HCT116 (cell line): ENCODE data around the gene GFOD1. TPM values are rescaled to one million over a fixed set of nuclear protein-coding genes. Genes with fewer than 3 reads are reported as not detected.

Experiments used
- ATAC-seq: fragments of 200-7000 bp; cut with Tn5 transposase; 2 replicates; pipeline ENCODE4 v1.9.1; 2020; ENCODE audit warnings: mild to moderate bottlenecking, moderate library complexity
- BruUV-seq: library from RNA; stranded (reverse); fragments of 400-500 nt; replicated peaks from 2 replicates; lab custom pipeline; 2021; lab: Mats Ljungman, UMichigan
- CTCF ChIA-PET: fragments of 300-600 bp; sonication (Branson Sonifier 250); formaldehyde crosslinking; loops from one replicate; lab custom pipeline; 2021; ENCODE audit warnings: antibody characterized with exemption; lab: Charles Lee
- POLR2A ChIA-PET: fragments of 300-600, 350-600 bp; sonication (Branson Sonifier 250); formaldehyde crosslinking; loops from one replicate; lab custom pipeline; 2021; ENCODE audit warnings: antibody characterized with exemption; lab: Charles Lee
- RAD21 ChIA-PET, 2 experiments: fragments of 300-600 bp; sonication (Branson Sonifier 250); formaldehyde crosslinking; loops; one replicate each; lab custom pipeline; 2023; ENCODE audit warnings: low total read pairs in 2 of 2; ENCODE audit not compliant: uncharacterized antibody in 2 of 2, unreplicated experiment in 2 of 2, low non-redundant PET in 1 of 2; lab: Charles Lee
- DNase-seq: peaks from one replicate; pipeline ENCODE4 v3.0.0-alpha.2; 2010; ENCODE audit warnings: low read depth, low spot score
- H2AFZ ChIP-seq: fragments of 200-600 bp; shearing (Covaris generic), sonication (generic); 2 replicates; pipeline ENCODE4 v1.6.1; 2017; ENCODE audit warnings: low read depth, mixed run types, mixed read lengths, antibody characterized with exemption, low read length; ENCODE audit not compliant: poor library complexity, severe bottlenecking
- H3K27ac ChIP-seq: 2 replicates; pipeline ENCODE4 v1.5.1; 2012; ENCODE audit warnings: low read depth, low read length
- H3K27me3 ChIP-seq: fragments of 200-600 bp; sonication (generic); 2 replicates; pipeline ENCODE4 v1.6.1; 2016; ENCODE audit warnings: mixed run types, low read length, mixed read lengths; ENCODE audit not compliant: insufficient read depth
- H3K36me3 ChIP-seq, 2 experiments: fragments of 200-500 bp in 1 of 2; fragments of 200-600 bp in 1 of 2; sonication (Bioruptor generic) in 1 of 2; sonication (generic) in 1 of 2; 2 replicates each; pipeline versions ENCODE4 v1.5.1 to v1.6.1; 2014 to 2016; ENCODE audit warnings: low read length in 2 of 2, inconsistent platforms in 1 of 2, mixed read lengths in 1 of 2, mixed run types in 1 of 2; ENCODE audit not compliant: insufficient read depth in 2 of 2, control insufficient read depth in 1 of 2
- H3K4me1 ChIP-seq, 2 experiments: fragments of 200-600 bp in 1 of 2; sonication (generic) in 1 of 2; 2 replicates each; pipeline versions ENCODE4 v1.5.1 to v1.6.1; 2012 to 2017; ENCODE audit warnings: low read length in 2 of 2, inconsistent platforms in 1 of 2, mild to moderate bottlenecking in 1 of 2, mixed read lengths in 1 of 2, mixed run types in 1 of 2, moderate library complexity in 1 of 2; ENCODE audit not compliant: insufficient read depth in 2 of 2, control insufficient read depth in 1 of 2
- H3K4me2 ChIP-seq: fragments of 200-600 bp; sonication (generic); 2 replicates; pipeline ENCODE4 v1.6.1; 2017; ENCODE audit warnings: mixed run types, low read length, mixed read lengths
- H3K4me3 ChIP-seq, 2 experiments: fragments of 200-600 bp in 1 of 2; sonication (generic) in 1 of 2; replicated peaks in 1 of 2; 2 replicates each; pipeline ENCODE4 v1.5.1; 2011 to 2016; ENCODE audit warnings: low read length in 2 of 2, control low read depth in 1 of 2, low read depth in 1 of 2, mild to moderate bottlenecking in 1 of 2, mixed read lengths in 1 of 2, mixed run types in 1 of 2
- H3K79me2 ChIP-seq: fragments of 200-600 bp; sonication (generic); 2 replicates; pipeline ENCODE4 v1.6.1; 2017; ENCODE audit warnings: mild to moderate bottlenecking, mixed run types, low read length, moderate library complexity, mixed read lengths; ENCODE audit not compliant: insufficient read depth
- H3K9ac ChIP-seq: fragments of 200-600 bp; sonication (generic); 2 replicates; pipeline ENCODE4 v1.6.1; 2016; ENCODE audit warnings: low read length, mixed read lengths
- H3K9me2 ChIP-seq: fragments of 200-600 bp; sonication (generic), shearing (Covaris generic); 2 replicates; pipeline ENCODE4 v1.6.1; 2017; ENCODE audit warnings: mixed run types, mild to moderate bottlenecking, moderate library complexity; ENCODE audit not compliant: insufficient read depth
- H3K9me3 ChIP-seq, 2 experiments: fragments of 200-500 bp in 1 of 2; fragments of 200-600 bp in 1 of 2; sonication (Bioruptor generic) in 1 of 2; sonication (generic) in 1 of 2; 2 replicates each; pipeline ENCODE4 v1.6.1; 2014 to 2017; ENCODE audit warnings: low read length in 2 of 2, mixed read lengths in 2 of 2, inconsistent platforms in 1 of 2, low read depth in 1 of 2, mild to moderate bottlenecking in 1 of 2, mixed run types in 1 of 2, moderate library complexity in 1 of 2; ENCODE audit not compliant: control insufficient read depth in 1 of 2, insufficient read depth in 1 of 2
- H4K20me1 ChIP-seq: fragments of 200-600 bp; sonication (generic), shearing (Covaris generic); 2 replicates; pipeline ENCODE4 v1.6.1; 2017; ENCODE audit warnings: mixed run types, mild to moderate bottlenecking, moderate library complexity; ENCODE audit not compliant: insufficient read depth
- CBX3 ChIP-seq: IDR thresholded peaks from 2 replicates; pipeline ENCODE4 v1.6.1; 2012; ENCODE audit warnings: low read depth
- CTCF ChIP-seq, 3 experiments: fragments of 200-600 bp in 1 of 3; sonication (generic) in 1 of 3; IDR thresholded peaks in 2 of 3; conservative IDR thresholded peaks in 1 of 3; 2 replicates each; pipeline ENCODE4 v1.5.1; 2012 to 2017; ENCODE audit warnings: low read depth in 2 of 3, low read length in 2 of 3, antibody characterized with exemption in 1 of 3, borderline replicate concordance in 1 of 3, control low read depth in 1 of 3, mild to moderate bottlenecking in 1 of 3, mixed read lengths in 1 of 3, mixed run types in 1 of 3, moderate library complexity in 1 of 3; ENCODE audit not compliant: insufficient read depth in 1 of 3
- EGR1 ChIP-seq: IDR thresholded peaks from 2 replicates; pipeline ENCODE4 v1.6.1; 2012; ENCODE audit warnings: low read depth
- ELF1 ChIP-seq: IDR thresholded peaks from 2 replicates; pipeline ENCODE4 v1.6.1; 2012; ENCODE audit warnings: low read depth, borderline replicate concordance
- EZH2 ChIP-seq: fragments of 200-600 bp; sonication (generic); IDR thresholded peaks from 2 replicates; pipeline ENCODE4 v1.6.1; 2017; ENCODE audit warnings: antibody characterized with exemption, mixed run types
- EZH2phosphoT487 ChIP-seq: fragments of 200-600 bp; IDR thresholded peaks from 2 replicates; pipeline ENCODE4 v1.6.1; 2018; ENCODE audit warnings: antibody characterized with exemption, borderline replicate concordance
- JUND ChIP-seq: IDR thresholded peaks from 2 replicates; pipeline ENCODE4 v1.6.1; 2012
- POLR2A ChIP-seq: IDR thresholded peaks from 2 replicates; pipeline ENCODE4 v1.7.0; 2011; ENCODE audit warnings: borderline replicate concordance; ENCODE audit not compliant: insufficient read depth, insufficient read length; ENCODE audit errors: extremely low read depth
- POLR2AphosphoS5 ChIP-seq: IDR thresholded peaks from 2 replicates; pipeline ENCODE4 v1.6.1; 2011; ENCODE audit warnings: mild to moderate bottlenecking, low read depth, low read length, moderate library complexity
- RAD21 ChIP-seq: IDR thresholded peaks from 2 replicates; pipeline ENCODE4 v1.6.1; 2012; ENCODE audit warnings: low read depth, mild to moderate bottlenecking
- REST ChIP-seq: IDR thresholded peaks from 2 replicates; pipeline ENCODE4 v1.6.1; 2012; ENCODE audit warnings: low read depth
- SIN3A ChIP-seq: IDR thresholded peaks from 2 replicates; pipeline ENCODE4 v1.6.1; 2012; ENCODE audit warnings: low read depth
- SP1 ChIP-seq: IDR thresholded peaks from 2 replicates; pipeline ENCODE4 v1.6.1; 2012; ENCODE audit warnings: low read depth
- SRF ChIP-seq: IDR thresholded peaks from 2 replicates; pipeline ENCODE4 v1.6.1; 2012; ENCODE audit warnings: low read depth
- TCF7L2 ChIP-seq: IDR thresholded peaks from 2 replicates; pipeline ENCODE4 v1.7.0; 2011; ENCODE audit warnings: borderline replicate concordance, inconsistent platforms; ENCODE audit not compliant: insufficient read depth, insufficient read length; ENCODE audit errors: extremely low read depth
- YY1 ChIP-seq: IDR thresholded peaks from 2 replicates; pipeline ENCODE4 v1.6.1; 2011; ENCODE audit warnings: low read length, low read depth, moderate library complexity, mild to moderate bottlenecking; ENCODE audit not compliant: insufficient replicate concordance; ENCODE audit errors: extremely low read depth
- ZFX ChIP-seq: fragments of 450-650 bp; IDR thresholded peaks from 2 replicates; pipeline ENCODE4 v1.6.1; 2017
- ZNF274 ChIP-seq: fragments of 200-500 bp; sonication (Bioruptor generic); IDR thresholded peaks from 2 replicates; pipeline ENCODE4 v1.6.1; 2014; ENCODE audit warnings: mild to moderate bottlenecking, low read depth, low read length, inconsistent platforms
- intact Hi-C: fragments of 100-400 bp; cut with micrococcal nuclease; formaldehyde crosslinking; loops from 2 replicates; pipeline ENCODE4 v1.10.0; 2022
- total RNA-seq: library from RNA; stranded (reverse); gene quantifications from one replicate; pipeline ENCODE4 v1.2.1, GENCODE V29; 2021; ENCODE audit not compliant: unreplicated experiment
- TF ChIP-seq, protein P1 (sequence below): IDR thresholded peaks from 2 replicates; pipeline ENCODE4 v1.6.1; 2011; ENCODE audit warnings: mild to moderate bottlenecking, low read length, moderate library complexity; ENCODE audit not compliant: insufficient replicate concordance; ENCODE audit errors: extremely low read depth

GFOD1 gene
- total RNA-seq, 1 experiment from 2014 or later: 3.8 TPM

DNA sequence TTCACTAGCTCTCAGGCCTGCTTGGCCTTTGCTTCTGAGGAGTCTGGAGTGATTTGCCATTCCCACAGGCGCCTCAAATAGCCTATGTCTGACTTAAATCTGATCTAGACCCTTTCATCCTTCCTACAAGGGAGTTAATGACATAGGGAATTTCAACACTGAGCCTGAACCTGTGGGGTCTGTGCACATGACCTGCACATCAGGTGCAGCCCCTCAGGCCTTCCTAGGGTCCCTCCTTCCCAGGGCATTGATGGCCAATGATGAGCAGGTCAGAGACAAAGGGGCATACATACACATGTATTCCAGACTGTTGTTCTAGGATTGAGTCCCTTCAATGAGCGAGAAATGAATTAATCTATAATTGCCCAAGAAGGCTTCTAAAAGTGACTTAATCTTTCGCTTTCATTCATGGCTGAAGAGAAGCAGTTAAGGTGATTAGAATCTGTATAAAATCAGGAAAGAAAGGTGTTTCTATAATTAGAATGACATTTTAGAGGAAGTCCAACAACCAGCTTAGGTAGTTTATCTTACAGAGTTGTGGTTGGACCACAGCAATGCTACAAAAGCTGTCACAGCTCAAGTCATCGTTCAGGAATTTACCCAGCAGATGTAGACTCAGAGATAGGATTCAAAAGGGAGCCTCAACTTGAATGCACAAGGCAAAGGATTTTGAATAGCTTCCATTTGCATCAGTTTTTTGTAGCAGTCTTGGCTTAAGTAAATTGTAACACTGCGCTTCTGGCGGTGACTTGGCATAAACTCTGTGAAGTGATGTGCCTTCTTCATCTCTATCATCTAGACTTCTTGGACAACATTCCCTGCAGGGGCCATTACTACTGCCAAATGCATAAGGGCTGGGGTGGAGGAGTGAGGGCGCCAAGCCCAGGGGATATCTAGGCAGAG, 132.1 kb downstream of the GFOD1 start:
- ATAC-seq: peak; percentile 86
- Histone ChIP-seq H3K4me1 (peaks cover 21 to 36% of the 10 kb centered on the region in 2 experiments), H3K27me3 (no peaks in the 10 kb centered on the region), H2AFZ (peak overlapping the region; percentile 3), H3K9me2 (no peaks in the 10 kb centered on the region), H3K9me3 (no peaks in the 10 kb centered on the region), H3K36me3 (no peaks in the 10 kb centered on the region), H3K4me2 (peak overlapping the region; percentile 67), H3K27ac (peak overlapping the region; percentile 39; the same call in 1 of the 2 replicates), H4K20me1 (no peaks in the 10 kb centered on the region), H3K79me2 (no peaks in the 10 kb centered on the region), H3K9ac (no peak overlapping the region), H3K4me3 (peak overlapping the region in 1 of 2 experiments; percentile 21; a peak in 2 of 4 replicates)
- DNase-seq: peak; percentile 35
- no TSS peak for BruUV-seq
- ChIA-PET CTCF (no interaction called here), RAD21 (no interaction called here), POLR2A (interaction anchor here (1.1 to 1.7 kb wide), 2 partner anchors 27 to 219 kb away, joined by 4 read pairs; partner anchors contain the start of genes SIRT5 and TBC1D7)
- intact Hi-C loops: no loop called here
- TF ChIP-seq POLR2AphosphoS5 (no peak), CTCF (IDR thresholded peaks at IDR 0.05 in 2 of 3, conservative IDR thresholded peaks at IDR 0.05 in 1 of 3; ENCODE audit: borderline replicate concordance in 1 of 3, insufficient read depth in 1 of 3, low read depth in 2 of 3, low read length in 2 of 3) (no peak), EZH2phosphoT487 (no peak), JUND (peak; percentile 36; the same call in 1 of the 2 replicates), POLR2A (no peak), CBX3 (no peak), SIN3A (0 out of 2 replicates have a peak, but pooled peaks have one; percentile 27), YY1 (no peak), SRF (no peak), REST (no peak), SP1 (peak; percentile 44), ZNF274 (no peak), ZFX (no peak), EGR1 (no peak), RAD21 (0 out of 2 replicates have a peak, but pooled peaks have one; percentile 5), ELF1 (no peak), TCF7L2 (no peak), EZH2 (no peak)
- TF ChIP-seq, protein P1, sequence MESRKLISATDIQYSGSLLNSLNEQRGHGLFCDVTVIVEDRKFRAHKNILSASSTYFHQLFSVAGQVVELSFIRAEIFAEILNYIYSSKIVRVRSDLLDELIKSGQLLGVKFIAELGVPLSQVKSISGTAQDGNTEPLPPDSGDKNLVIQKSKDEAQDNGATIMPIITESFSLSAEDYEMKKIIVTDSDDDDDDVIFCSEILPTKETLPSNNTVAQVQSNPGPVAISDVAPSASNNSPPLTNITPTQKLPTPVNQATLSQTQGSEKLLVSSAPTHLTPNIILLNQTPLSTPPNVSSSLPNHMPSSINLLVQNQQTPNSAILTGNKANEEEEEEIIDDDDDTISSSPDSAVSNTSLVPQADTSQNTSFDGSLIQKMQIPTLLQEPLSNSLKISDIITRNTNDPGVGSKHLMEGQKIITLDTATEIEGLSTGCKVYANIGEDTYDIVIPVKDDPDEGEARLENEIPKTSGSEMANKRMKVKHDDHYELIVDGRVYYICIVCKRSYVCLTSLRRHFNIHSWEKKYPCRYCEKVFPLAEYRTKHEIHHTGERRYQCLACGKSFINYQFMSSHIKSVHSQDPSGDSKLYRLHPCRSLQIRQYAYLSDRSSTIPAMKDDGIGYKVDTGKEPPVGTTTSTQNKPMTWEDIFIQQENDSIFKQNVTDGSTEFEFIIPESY: no peak
